Gastroesophageal sphincter (tissue), 3 donors: ENCODE results near the gene ZNF223.

Experiments used
- POLR2A ChIP-seq, 2 donors: fragments of 450-650 bp; IDR thresholded peaks; one replicate each; pipeline ENCODE4 v1.6.1; 2017; ENCODE audit warnings: antibody characterized with exemption in 2 of 2, mild to moderate bottlenecking in 2 of 2, moderate library complexity in 1 of 2
- POLR2AphosphoS5 ChIP-seq: sonication (generic); formaldehyde crosslinking; IDR thresholded peaks from one replicate; pipeline ENCODE4 v1.6.1; 2017; ENCODE audit warnings: antibody characterized with exemption
- TF ChIP-seq, protein P1 (sequence below), 4 experiments: fragments of 200-600 bp in 2 of 4; fragments of 450-650 bp in 2 of 4; sonication (generic) in 1 of 4; IDR thresholded peaks; one replicate each; pipeline ENCODE4 v1.5.1; 2017 to 2019; ENCODE audit warnings: antibody characterized with exemption in 4 of 4, mild to moderate bottlenecking in 2 of 4, moderate library complexity in 2 of 4

DNA sequence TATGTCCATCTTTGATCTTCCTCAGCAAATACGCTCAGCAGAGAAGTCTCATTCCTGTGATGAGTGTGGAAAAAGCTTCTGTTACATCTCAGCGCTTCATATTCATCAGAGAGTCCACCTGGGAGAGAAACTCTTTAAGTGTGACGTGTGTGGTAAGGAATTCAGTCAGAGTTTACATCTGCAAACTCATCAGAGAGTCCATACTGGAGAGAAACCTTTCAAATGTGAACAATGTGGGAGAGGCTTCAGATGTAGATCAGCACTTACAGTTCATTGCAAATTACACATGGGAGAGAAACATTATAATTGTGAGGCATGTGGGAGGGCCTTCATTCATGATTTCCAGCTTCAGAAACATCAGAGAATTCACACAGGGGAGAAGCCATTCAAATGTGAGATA lies 14.5 kb downstream of the ZNF223 start:
- no peak for TF ChIP-seq POLR2A (IDR thresholded peaks at IDR 0.05)
- TF ChIP-seq POLR2AphosphoS5, result no peak
- TF ChIP-seq, protein P1, sequence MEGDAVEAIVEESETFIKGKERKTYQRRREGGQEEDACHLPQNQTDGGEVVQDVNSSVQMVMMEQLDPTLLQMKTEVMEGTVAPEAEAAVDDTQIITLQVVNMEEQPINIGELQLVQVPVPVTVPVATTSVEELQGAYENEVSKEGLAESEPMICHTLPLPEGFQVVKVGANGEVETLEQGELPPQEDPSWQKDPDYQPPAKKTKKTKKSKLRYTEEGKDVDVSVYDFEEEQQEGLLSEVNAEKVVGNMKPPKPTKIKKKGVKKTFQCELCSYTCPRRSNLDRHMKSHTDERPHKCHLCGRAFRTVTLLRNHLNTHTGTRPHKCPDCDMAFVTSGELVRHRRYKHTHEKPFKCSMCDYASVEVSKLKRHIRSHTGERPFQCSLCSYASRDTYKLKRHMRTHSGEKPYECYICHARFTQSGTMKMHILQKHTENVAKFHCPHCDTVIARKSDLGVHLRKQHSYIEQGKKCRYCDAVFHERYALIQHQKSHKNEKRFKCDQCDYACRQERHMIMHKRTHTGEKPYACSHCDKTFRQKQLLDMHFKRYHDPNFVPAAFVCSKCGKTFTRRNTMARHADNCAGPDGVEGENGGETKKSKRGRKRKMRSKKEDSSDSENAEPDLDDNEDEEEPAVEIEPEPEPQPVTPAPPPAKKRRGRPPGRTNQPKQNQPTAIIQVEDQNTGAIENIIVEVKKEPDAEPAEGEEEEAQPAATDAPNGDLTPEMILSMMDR (IDR thresholded peaks at IDR 0.05), result no peak
